Liver (tissue), 9 donors: Measurements from ENCODE around the gene CLUH. TPM values are rescaled to one million over a fixed set of nuclear protein-coding genes. Genes with fewer than 3 reads are reported as not detected.

ENCODE experiments used
- DNase-seq: peaks from one replicate; pipeline ENCODE4 v3.0.0-alpha.2; 2017; ENCODE audit warnings: low spot score
- H3K27ac ChIP-seq, 2 donors: one replicate each; pipeline ENCODE4 v1.7.0; 2013; ENCODE audit warnings: inconsistent platforms in 2 of 2, low read length in 2 of 2, control low read depth in 1 of 2, low read depth in 1 of 2, mild to moderate bottlenecking in 1 of 2
- H3K27me3 ChIP-seq, 4 donors: one replicate each; pipeline versions ENCODE4 v1.6.1 to v1.7.0; 2013; ENCODE audit warnings: low read length in 3 of 4, inconsistent platforms in 1 of 4, mild to moderate bottlenecking in 1 of 4, moderate library complexity in 1 of 4; ENCODE audit not compliant: control insufficient read depth in 4 of 4, insufficient read depth in 4 of 4
- H3K36me3 ChIP-seq, 4 donors: one replicate each; pipeline versions ENCODE4 v1.6.1 to v1.7.0; 2013; ENCODE audit warnings: low read length in 3 of 4, mild to moderate bottlenecking in 3 of 4, low read depth in 1 of 4, moderate library complexity in 1 of 4; ENCODE audit not compliant: control insufficient read depth in 4 of 4, insufficient read depth in 3 of 4
- H3K4me1 ChIP-seq, 4 donors: one replicate each; pipeline versions ENCODE4 v1.6.1 to v1.7.0; 2013; ENCODE audit warnings: low read length in 3 of 4, mild to moderate bottlenecking in 3 of 4, moderate library complexity in 1 of 4; ENCODE audit not compliant: control insufficient read depth in 4 of 4, insufficient read depth in 4 of 4
- H3K4me3 ChIP-seq, 3 donors: one replicate each; pipeline versions ENCODE4 v1.6.1 to v1.7.0; 2013; ENCODE audit warnings: low read length in 3 of 3, control low read depth in 1 of 3, low read depth in 1 of 3, mild to moderate bottlenecking in 1 of 3
- H3K9ac ChIP-seq, 2 donors: one replicate each; pipeline ENCODE4 v1.7.0; 2013; ENCODE audit warnings: low read length in 2 of 2, mild to moderate bottlenecking in 2 of 2, moderate library complexity in 2 of 2, control low read depth in 1 of 2, low read depth in 1 of 2
- H3K9me3 ChIP-seq, 4 donors: one replicate each; pipeline versions ENCODE4 v1.6.1 to v1.7.0; 2013; ENCODE audit warnings: low read length in 3 of 4; ENCODE audit not compliant: control insufficient read depth in 4 of 4
- CTCF ChIP-seq: fragments of 150-350 bp; IDR thresholded peaks from 2 replicates; pipeline ENCODE4 v1.5.1; 2017; ENCODE audit warnings: improper control_type of control experiment, low read depth, low read length; ENCODE audit not compliant: missing input control
- EGR1 ChIP-seq, 2 donors: IDR thresholded peaks; 2 replicates each; pipeline ENCODE4 v1.6.1; 2016 to 2018; ENCODE audit warnings: antibody characterized with exemption in 2 of 2, low read depth in 2 of 2
- FOXA1 ChIP-seq: IDR thresholded peaks from 2 replicates; pipeline ENCODE4 v1.6.1; 2016; ENCODE audit warnings: antibody characterized with exemption
- FOXA2 ChIP-seq: IDR thresholded peaks from 2 replicates; pipeline ENCODE4 v1.6.1; 2016; ENCODE audit warnings: antibody characterized with exemption
- GABPA ChIP-seq, 2 donors: IDR thresholded peaks in 1 of 2; conservative IDR thresholded peaks in 1 of 2; 2 replicates each; pipeline ENCODE4 v1.6.1; 2016; ENCODE audit warnings: antibody characterized with exemption in 2 of 2, mild to moderate bottlenecking in 1 of 2, moderate library complexity in 1 of 2
- HNF4A ChIP-seq, 2 donors: conservative IDR thresholded peaks; 2 replicates each; pipeline ENCODE4 v1.6.1; 2016; ENCODE audit warnings: antibody characterized with exemption in 2 of 2, mild to moderate bottlenecking in 2 of 2
- HNF4G ChIP-seq: IDR thresholded peaks from 2 replicates; pipeline ENCODE4 v1.6.1; 2016; ENCODE audit warnings: antibody characterized with exemption
- JUND ChIP-seq, 2 donors: IDR thresholded peaks; 2 replicates each; pipeline ENCODE4 v1.6.1; 2016; ENCODE audit warnings: antibody characterized with exemption in 2 of 2
- MAX ChIP-seq: IDR thresholded peaks from 2 replicates; pipeline ENCODE4 v1.6.1; 2016; ENCODE audit warnings: antibody characterized with exemption
- NR2F2 ChIP-seq: IDR thresholded peaks from 2 replicates; pipeline ENCODE4 v1.6.1; 2016; ENCODE audit warnings: antibody characterized with exemption
- RAD21 ChIP-seq, 2 donors: IDR thresholded peaks; 2 replicates each; pipeline ENCODE4 v1.6.1; 2016; ENCODE audit warnings: antibody characterized with exemption in 2 of 2, mild to moderate bottlenecking in 2 of 2
- RXRA ChIP-seq, 2 donors: IDR thresholded peaks; 2 replicates each; pipeline ENCODE4 v1.6.1; 2017 to 2018; ENCODE audit warnings: antibody characterized with exemption in 2 of 2, mild to moderate bottlenecking in 1 of 2
- SP1 ChIP-seq: IDR thresholded peaks from 2 replicates; pipeline ENCODE4 v1.6.1; 2018; ENCODE audit warnings: antibody characterized with exemption, mild to moderate bottlenecking
- TAF1 ChIP-seq: conservative IDR thresholded peaks from 2 replicates; pipeline ENCODE4 v1.6.1; 2016; ENCODE audit warnings: antibody characterized with exemption, mild to moderate bottlenecking
- YY1 ChIP-seq: IDR thresholded peaks from 2 replicates; pipeline ENCODE4 v1.6.1; 2016; ENCODE audit warnings: antibody characterized with exemption, mild to moderate bottlenecking
- WGBS: extraction: QIAGEN DNeasy Blood & Tissue Kit; methylation state at CpG from one replicate; pipeline ENCODE4 v1.1.7; 2013; 5-methylcytosine and 5-hydroxymethylcytosine counted together
- polyA plus RNA-seq, 2 donors: library from polyadenylated mRNA; stranded (reverse) in 1 of 2; unstranded in 1 of 2; fragments of 200-250 nt in 1 of 2; fragments of >200 nt in 1 of 2; fragmentation: Nextera tagmentation in 1 of 2; extraction: Ambion mirVana in 1 of 2; gene quantifications; one replicate each; pipeline versions ENCODE4 v1.2.1 to v1.2.3, GENCODE V29; 2013 to 2015
- total RNA-seq, 2 donors: library from RNA; depleted of rRNA; stranded (reverse); fragments of >200 nt; gene quantifications; one replicate each; pipeline ENCODE4 v1.2.3, GENCODE V29; 2014
- TF ChIP-seq, protein P1 (sequence below): IDR thresholded peaks from 2 replicates; pipeline ENCODE4 v1.6.1; 2016; ENCODE audit warnings: antibody characterized with exemption
- TF ChIP-seq, protein P2 (sequence below): IDR thresholded peaks from 2 replicates; pipeline ENCODE4 v1.6.1; 2016; ENCODE audit warnings: antibody characterized with exemption
- TF ChIP-seq, protein P3 (sequence below): IDR thresholded peaks from 2 replicates; pipeline ENCODE4 v1.6.1; 2016; ENCODE audit warnings: antibody characterized with exemption, mild to moderate bottlenecking
- donor health status: healthy.
- donor health status: healthy.
- donor health status: healthy.
- donor health status: healthy.
- donor health status: healthy.

The CLUH gene
- total and polyA plus RNA-seq, 4 donors: 40.2 to 224 (median 102) TPM

DNA sequence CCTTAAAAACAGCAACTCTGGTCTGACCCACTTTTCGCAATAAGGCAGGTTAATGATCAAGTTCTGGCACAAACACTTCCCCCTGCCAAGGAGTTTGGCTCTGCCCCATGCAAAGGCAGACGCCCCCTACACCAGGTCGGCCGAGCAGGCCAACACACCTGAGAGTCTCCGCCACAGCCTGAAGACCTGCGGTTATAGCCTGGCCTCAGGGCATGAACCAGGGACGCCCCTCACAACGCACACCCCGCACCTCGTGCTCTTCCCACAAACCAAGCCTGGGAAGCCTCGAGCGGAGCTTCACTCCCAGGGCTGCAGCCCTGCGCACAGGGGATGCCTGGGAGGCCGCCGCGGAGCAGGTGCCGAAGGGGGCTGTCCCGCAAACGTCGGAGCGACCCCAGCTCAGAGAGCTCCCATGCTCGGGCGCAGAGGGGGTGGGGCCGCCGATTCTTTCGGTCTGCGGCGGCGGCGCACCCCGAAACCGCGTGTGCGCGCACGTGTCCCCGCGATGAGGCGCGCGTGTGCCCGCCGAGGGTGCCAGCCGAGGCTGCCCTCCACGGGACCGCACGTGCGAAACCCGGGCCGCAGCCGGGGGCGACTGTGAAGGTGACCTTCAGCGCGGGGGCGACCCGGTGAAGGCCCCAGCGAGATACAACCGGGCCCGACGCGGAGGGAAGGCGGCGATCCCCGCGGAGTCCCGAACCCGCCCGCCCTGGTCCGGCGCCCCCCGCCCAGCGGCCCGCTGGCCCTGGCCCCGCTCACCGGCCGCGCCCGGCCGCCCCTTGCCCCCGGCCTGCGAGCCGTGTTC lies 559 bp downstream of the CLUH start:
- WGBS: under 1% methylated on average over 82 of the region's 82 CpGs
- peak overlapping the region; percentile 16 to 66 for H3K9ac ChIP-seq
- H3K27ac ChIP-seq: peak overlapping the region; percentile 75 to 91
- TF ChIP-seq, protein P1, sequence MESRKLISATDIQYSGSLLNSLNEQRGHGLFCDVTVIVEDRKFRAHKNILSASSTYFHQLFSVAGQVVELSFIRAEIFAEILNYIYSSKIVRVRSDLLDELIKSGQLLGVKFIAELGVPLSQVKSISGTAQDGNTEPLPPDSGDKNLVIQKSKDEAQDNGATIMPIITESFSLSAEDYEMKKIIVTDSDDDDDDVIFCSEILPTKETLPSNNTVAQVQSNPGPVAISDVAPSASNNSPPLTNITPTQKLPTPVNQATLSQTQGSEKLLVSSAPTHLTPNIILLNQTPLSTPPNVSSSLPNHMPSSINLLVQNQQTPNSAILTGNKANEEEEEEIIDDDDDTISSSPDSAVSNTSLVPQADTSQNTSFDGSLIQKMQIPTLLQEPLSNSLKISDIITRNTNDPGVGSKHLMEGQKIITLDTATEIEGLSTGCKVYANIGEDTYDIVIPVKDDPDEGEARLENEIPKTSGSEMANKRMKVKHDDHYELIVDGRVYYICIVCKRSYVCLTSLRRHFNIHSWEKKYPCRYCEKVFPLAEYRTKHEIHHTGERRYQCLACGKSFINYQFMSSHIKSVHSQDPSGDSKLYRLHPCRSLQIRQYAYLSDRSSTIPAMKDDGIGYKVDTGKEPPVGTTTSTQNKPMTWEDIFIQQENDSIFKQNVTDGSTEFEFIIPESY: no peak
- TF ChIP-seq FOXA1 (no peak), FOXA2 (no peak), HNF4G (peak; percentile 44), CTCF (no peak), TAF1 (peak; percentile 77), YY1 (peak; percentile 53), NR2F2 (peak; percentile 37), SP1 (peak; percentile 93), JUND (IDR thresholded peaks at IDR 0.05) (peak; percentile 28 to 36), RXRA (IDR thresholded peaks at IDR 0.05) (peak; percentile 89 to 94), GABPA (IDR thresholded peaks at IDR 0.05 in 1 of 2, conservative IDR thresholded peaks at IDR 0.05 in 1 of 2) (peak in 1 of 2 donors; percentile 38), HNF4A (conservative IDR thresholded peaks at IDR 0.05) (peak; percentile 78 to 81), MAX (peak; percentile 74), RAD21 (IDR thresholded peaks at IDR 0.05) (peak in 1 of 2 donors; percentile 44), EGR1 (IDR thresholded peaks at IDR 0.05; ENCODE audit: low read depth in 2 of 2) (no peak)
- TF ChIP-seq, protein P2, sequence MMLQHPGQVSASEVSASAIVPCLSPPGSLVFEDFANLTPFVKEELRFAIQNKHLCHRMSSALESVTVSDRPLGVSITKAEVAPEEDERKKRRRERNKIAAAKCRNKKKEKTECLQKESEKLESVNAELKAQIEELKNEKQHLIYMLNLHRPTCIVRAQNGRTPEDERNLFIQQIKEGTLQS: no peak
- TF ChIP-seq, protein P3, sequence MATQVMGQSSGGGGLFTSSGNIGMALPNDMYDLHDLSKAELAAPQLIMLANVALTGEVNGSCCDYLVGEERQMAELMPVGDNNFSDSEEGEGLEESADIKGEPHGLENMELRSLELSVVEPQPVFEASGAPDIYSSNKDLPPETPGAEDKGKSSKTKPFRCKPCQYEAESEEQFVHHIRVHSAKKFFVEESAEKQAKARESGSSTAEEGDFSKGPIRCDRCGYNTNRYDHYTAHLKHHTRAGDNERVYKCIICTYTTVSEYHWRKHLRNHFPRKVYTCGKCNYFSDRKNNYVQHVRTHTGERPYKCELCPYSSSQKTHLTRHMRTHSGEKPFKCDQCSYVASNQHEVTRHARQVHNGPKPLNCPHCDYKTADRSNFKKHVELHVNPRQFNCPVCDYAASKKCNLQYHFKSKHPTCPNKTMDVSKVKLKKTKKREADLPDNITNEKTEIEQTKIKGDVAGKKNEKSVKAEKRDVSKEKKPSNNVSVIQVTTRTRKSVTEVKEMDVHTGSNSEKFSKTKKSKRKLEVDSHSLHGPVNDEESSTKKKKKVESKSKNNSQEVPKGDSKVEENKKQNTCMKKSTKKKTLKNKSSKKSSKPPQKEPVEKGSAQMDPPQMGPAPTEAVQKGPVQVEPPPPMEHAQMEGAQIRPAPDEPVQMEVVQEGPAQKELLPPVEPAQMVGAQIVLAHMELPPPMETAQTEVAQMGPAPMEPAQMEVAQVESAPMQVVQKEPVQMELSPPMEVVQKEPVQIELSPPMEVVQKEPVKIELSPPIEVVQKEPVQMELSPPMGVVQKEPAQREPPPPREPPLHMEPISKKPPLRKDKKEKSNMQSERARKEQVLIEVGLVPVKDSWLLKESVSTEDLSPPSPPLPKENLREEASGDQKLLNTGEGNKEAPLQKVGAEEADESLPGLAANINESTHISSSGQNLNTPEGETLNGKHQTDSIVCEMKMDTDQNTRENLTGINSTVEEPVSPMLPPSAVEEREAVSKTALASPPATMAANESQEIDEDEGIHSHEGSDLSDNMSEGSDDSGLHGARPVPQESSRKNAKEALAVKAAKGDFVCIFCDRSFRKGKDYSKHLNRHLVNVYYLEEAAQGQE: peak; percentile 54
- DNase-seq: peak; percentile 65
- peak overlapping the region; percentile 83 to 98 (median 94) for H3K4me3 ChIP-seq
- no peaks in the 10 kb centered on the region for H3K9me3 ChIP-seq
- H3K36me3 ChIP-seq: no peaks in the 10 kb centered on the region
- H3K27me3 ChIP-seq: no peaks in the 10 kb centered on the region
- H3K4me1 ChIP-seq: peaks cover 13 to 56% (median 43%) of the 10 kb centered on the region in 4 donors
